PC-3 (cell line): ENCODE data around the gene GDF2. TPM values are rescaled to one million over a fixed set of nuclear protein-coding genes. Genes with fewer than 3 reads are reported as not detected.

Experiments
- ATAC-seq: fragments of 200-7000 bp; cut with Tn5 transposase; 2 replicates; pipeline ENCODE4 v1.9.1; 2020; ENCODE audit warnings: mild to moderate bottlenecking, moderate library complexity
- BruUV-seq: library from RNA; stranded (reverse); fragments of 400-500 nt; replicated peaks from 2 replicates; lab custom pipeline; 2021; lab: Mats Ljungman, UMichigan
- CTCF ChIA-PET: fragments of 300-600 bp; sonication (Branson Sonifier 250); formaldehyde crosslinking; loops from one replicate; lab custom pipeline; 2022; ENCODE audit warnings: antibody characterized with exemption; lab: Charles Lee
- POLR2A ChIA-PET: fragments of 300-600 bp; sonication (Branson Sonifier 250); formaldehyde crosslinking; loops from one replicate; lab custom pipeline; 2022; ENCODE audit warnings: antibody characterized with exemption; ENCODE audit not compliant: unreplicated experiment; lab: Charles Lee
- DNase-seq: peaks from one replicate; pipeline ENCODE4 v3.0.0-alpha.2; 2015
- H2AFZ ChIP-seq: fragments of 300-600 bp; sonication (generic); 2 replicates; pipeline ENCODE4 v1.6.0; 2016; ENCODE audit warnings: antibody characterized with exemption, low read length
- H3F3A ChIP-seq: fragments of 300-600 bp; sonication (generic); one replicate; pipeline ENCODE4 v1.6.0; 2017; ENCODE audit warnings: antibody characterized with exemption, low read length, control low read depth, mild to moderate bottlenecking; ENCODE audit not compliant: unreplicated experiment
- H3K27ac ChIP-seq: fragments of 300-600 bp; sonication (generic); 2 replicates; pipeline ENCODE4 v1.5.1; 2016; ENCODE audit warnings: mild to moderate bottlenecking, low read length
- H3K27me3 ChIP-seq: fragments of 300-600 bp; sonication (generic); 2 replicates; pipeline ENCODE4 v1.6.1; 2016; ENCODE audit warnings: low read length, mixed read lengths
- H3K36me3 ChIP-seq: fragments of 300-600 bp; sonication (generic); 2 replicates; pipeline ENCODE4 v1.6.1; 2016; ENCODE audit warnings: low read depth, mixed run types, low read length, mixed read lengths
- H3K4me1 ChIP-seq: fragments of 300-600 bp; sonication (generic); 2 replicates; pipeline ENCODE4 v1.5.1; 2016; ENCODE audit warnings: low read length; ENCODE audit not compliant: insufficient read depth
- H3K4me2 ChIP-seq: fragments of 300-600 bp; sonication (generic); 2 replicates; pipeline ENCODE4 v1.6.0; 2016; ENCODE audit warnings: low read length
- H3K4me3 ChIP-seq: fragments of 300-600 bp; sonication (generic); 2 replicates; pipeline ENCODE4 v1.5.1; 2016; ENCODE audit warnings: mild to moderate bottlenecking, low read length, mixed read lengths
- H3K79me2 ChIP-seq: fragments of 300-600 bp; sonication (generic); 2 replicates; pipeline ENCODE4 v1.6.1; 2017; ENCODE audit warnings: low read length, mixed read lengths
- H3K9ac ChIP-seq: fragments of 300-600 bp; sonication (generic); 2 replicates; pipeline ENCODE4 v1.6.0; 2016; ENCODE audit warnings: mild to moderate bottlenecking, low read length
- H3K9me2 ChIP-seq: fragments of 300-600 bp; sonication (generic); replicated peaks from 2 replicates; pipeline ENCODE4 v1.6.1; 2016; ENCODE audit warnings: mixed run types, low read length, mixed read lengths
- H3K9me3 ChIP-seq: fragments of 300-600 bp; sonication (generic); 2 replicates; pipeline ENCODE4 v1.6.1; 2016; ENCODE audit warnings: low read length, mixed read lengths
- H4K20me1 ChIP-seq: fragments of 300-600 bp; sonication (generic); 2 replicates; pipeline ENCODE4 v1.6.1; 2016; ENCODE audit warnings: low read length, mixed read lengths
- EZH2 ChIP-seq: fragments of 300-600 bp; sonication (generic); IDR thresholded peaks from one replicate; pipeline ENCODE4 v1.6.1; 2017; ENCODE audit warnings: antibody characterized with exemption, mild to moderate bottlenecking, low read length; ENCODE audit not compliant: unreplicated experiment
- EZH2phosphoT487 ChIP-seq: fragments of 300-600 bp; sonication (generic); IDR thresholded peaks from 2 replicates; pipeline ENCODE4 v1.6.1; 2018; ENCODE audit warnings: mild to moderate bottlenecking, antibody characterized with exemption, low read length, borderline replicate concordance
- intact Hi-C: fragments of 100-400 bp; cut with micrococcal nuclease; formaldehyde crosslinking; loops from 2 replicates; pipeline ENCODE4 v1.9.0; 2023
- total RNA-seq: library from RNA; depleted of rRNA; stranded (reverse); fragments of >200 nt; gene quantifications from 2 replicates; pipeline ENCODE4 v1.2.3, GENCODE V29; 2014
- TF ChIP-seq, protein P1 (sequence below): fragments of 300-600 bp; sonication (generic); conservative IDR thresholded peaks from 2 replicates; pipeline ENCODE4 v1.5.1; 2017; ENCODE audit warnings: antibody characterized with exemption, low read depth, mild to moderate bottlenecking, low read length

Gene GDF2
- total RNA-seq, 1 experiment from 2014 or later: not detected

DNA sequence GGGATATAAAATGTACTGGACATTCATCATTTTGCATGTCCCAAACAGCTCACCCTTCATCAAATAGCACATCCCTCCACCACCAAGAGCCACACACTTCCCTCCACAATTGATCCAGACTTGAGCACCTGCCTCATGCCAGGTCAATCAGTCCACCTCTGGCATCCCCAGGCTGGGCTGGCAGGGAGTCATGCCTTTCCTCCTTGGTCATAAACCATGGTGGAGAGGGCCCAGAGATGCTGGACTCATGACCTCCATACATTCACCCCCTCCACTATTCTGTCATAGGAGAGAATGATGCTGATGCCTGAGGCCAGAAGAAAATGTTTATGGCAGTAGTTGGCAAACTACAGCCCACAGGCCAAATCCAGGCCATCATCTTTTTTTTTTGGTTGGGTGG, 38.4 kb upstream of the GDF2 start:
- Histone ChIP-seq H4K20me1 (no peaks in the 10 kb centered on the region), H2AFZ (no peak overlapping the region), H3F3A (no peaks in the 10 kb centered on the region), H3K4me1 (no peaks in the 10 kb centered on the region), H3K79me2 (no peaks in the 10 kb centered on the region), H3K27ac (no peak overlapping the region), H3K9me3 (no peaks in the 10 kb centered on the region), H3K9me2 (no peaks in the 10 kb centered on the region), H3K36me3 (no peaks in the 10 kb centered on the region), H3K27me3 (peaks cover 8% of the 10 kb centered on the region; the same call in 1 of the 2 replicates), H3K4me3 (no peak overlapping the region), H3K9ac (no peak overlapping the region), H3K4me2 (no peak overlapping the region)
- TF ChIP-seq EZH2phosphoT487 (no peak), EZH2 (no peak)
- TF ChIP-seq, protein P1, sequence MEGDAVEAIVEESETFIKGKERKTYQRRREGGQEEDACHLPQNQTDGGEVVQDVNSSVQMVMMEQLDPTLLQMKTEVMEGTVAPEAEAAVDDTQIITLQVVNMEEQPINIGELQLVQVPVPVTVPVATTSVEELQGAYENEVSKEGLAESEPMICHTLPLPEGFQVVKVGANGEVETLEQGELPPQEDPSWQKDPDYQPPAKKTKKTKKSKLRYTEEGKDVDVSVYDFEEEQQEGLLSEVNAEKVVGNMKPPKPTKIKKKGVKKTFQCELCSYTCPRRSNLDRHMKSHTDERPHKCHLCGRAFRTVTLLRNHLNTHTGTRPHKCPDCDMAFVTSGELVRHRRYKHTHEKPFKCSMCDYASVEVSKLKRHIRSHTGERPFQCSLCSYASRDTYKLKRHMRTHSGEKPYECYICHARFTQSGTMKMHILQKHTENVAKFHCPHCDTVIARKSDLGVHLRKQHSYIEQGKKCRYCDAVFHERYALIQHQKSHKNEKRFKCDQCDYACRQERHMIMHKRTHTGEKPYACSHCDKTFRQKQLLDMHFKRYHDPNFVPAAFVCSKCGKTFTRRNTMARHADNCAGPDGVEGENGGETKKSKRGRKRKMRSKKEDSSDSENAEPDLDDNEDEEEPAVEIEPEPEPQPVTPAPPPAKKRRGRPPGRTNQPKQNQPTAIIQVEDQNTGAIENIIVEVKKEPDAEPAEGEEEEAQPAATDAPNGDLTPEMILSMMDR: no peak
- intact Hi-C loops: no loop called here
- DNase-seq: no peak
- no peak for ATAC-seq
- no TSS peak for BruUV-seq
- CTCF ChIA-PET: no interaction called here
- POLR2A ChIA-PET: no interaction called here

DNA sequence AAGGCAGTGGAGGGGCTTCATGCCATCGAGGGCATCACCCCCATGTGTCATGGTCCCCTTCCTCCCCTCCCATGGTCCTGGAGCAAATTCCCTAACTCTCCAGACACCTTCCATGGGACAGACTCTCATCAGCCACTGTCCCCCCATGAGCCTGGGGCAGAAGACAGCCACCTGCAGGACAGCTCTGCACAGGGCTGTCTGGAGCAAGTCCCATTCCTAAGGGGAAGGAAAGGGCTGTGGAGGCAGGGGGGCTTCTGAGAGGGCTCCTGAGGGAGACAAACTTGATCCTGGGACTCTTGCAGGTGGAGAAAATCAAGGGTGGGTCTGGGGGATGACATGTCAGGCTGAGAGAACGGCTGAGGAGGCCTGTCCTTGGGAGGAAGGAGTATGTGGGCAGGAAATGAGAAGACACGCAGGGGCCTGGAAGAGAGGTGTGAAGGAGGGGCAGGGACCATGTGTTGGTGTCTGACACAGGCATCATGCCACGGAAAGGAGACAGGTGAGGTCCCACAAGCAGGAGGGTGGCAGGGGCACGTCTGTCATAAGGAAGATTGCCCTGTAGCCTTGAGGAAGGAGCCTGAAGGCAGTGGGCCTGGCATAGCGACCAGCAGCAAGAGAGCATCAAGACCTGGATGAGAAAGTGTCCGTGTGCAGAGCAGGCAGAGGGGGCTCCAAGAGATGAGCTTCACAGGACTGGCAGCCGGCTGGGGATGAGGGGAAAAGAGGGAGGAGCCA, 36.7 kb upstream of the GDF2 start:
- no peaks in the 10 kb centered on the region for H3K79me2 ChIP-seq
- DNase-seq: no peak
- no peaks in the 10 kb centered on the region for H3F3A ChIP-seq
- ChIA-PET CTCF (no interaction called here), POLR2A (interaction anchor here (0.7 kb wide), 1 partner anchor 57 kb away, joined by 3 read pairs; no protein-coding TSS in a partner anchor)
- no peak overlapping the region for H2AFZ ChIP-seq
- no peak for ATAC-seq
- H3K9me3 ChIP-seq: no peaks in the 10 kb centered on the region
- no TSS peak for BruUV-seq
- no peak overlapping the region for H3K27ac ChIP-seq
- H3K9me2 ChIP-seq: no peaks in the 10 kb centered on the region
- intact Hi-C loops: no loop called here
- H3K27me3 ChIP-seq: peaks cover 15% of the 10 kb centered on the region; the same call in 1 of the 2 replicates
- H3K4me3 ChIP-seq: no peak overlapping the region
- H3K4me1 ChIP-seq: no peaks in the 10 kb centered on the region
- TF ChIP-seq EZH2 (no peak), EZH2phosphoT487 (no peak)
- TF ChIP-seq, protein P1: no peak
- no peaks in the 10 kb centered on the region for H3K36me3 ChIP-seq
- H4K20me1 ChIP-seq: no peaks in the 10 kb centered on the region
- H3K4me2 ChIP-seq: no peak overlapping the region
- no peak overlapping the region for H3K9ac ChIP-seq

DNA sequence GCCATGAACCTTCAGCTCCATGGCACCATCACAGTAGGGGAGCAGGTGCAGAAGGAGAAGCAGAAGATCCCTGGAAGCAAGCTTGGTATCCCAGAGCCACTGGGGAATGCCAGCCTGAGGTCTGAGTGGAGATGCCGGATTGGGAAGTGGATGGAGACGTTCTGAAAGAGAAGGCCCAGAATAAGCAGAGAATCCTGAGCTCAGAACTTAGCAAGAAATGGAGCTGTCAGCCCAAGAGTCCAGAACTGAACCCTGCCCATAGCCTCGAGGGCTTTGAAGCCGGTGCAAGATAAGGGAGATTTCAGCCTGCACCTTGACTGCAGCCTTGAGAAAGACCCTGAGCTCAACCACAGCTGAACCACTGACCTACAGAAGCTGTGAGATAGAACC, 36.1 kb upstream of the GDF2 start:
- intact Hi-C loops: no loop called here
- Histone ChIP-seq H3K36me3 (no peaks in the 10 kb centered on the region), H3K9ac (no peak overlapping the region), H4K20me1 (no peaks in the 10 kb centered on the region), H3K79me2 (no peaks in the 10 kb centered on the region), H2AFZ (no peak overlapping the region), H3K27ac (no peak overlapping the region), H3K4me2 (no peak overlapping the region), H3K27me3 (peaks cover 15% of the 10 kb centered on the region; the same call in 1 of the 2 replicates), H3F3A (no peaks in the 10 kb centered on the region), H3K4me3 (no peak overlapping the region), H3K9me3 (no peaks in the 10 kb centered on the region), H3K4me1 (no peaks in the 10 kb centered on the region), H3K9me2 (no peaks in the 10 kb centered on the region)
- no peak for ATAC-seq
- TF ChIP-seq, protein P1: no peak
- TF ChIP-seq EZH2: no peak
- no peak for TF ChIP-seq EZH2phosphoT487
- no peak for DNase-seq
- BruUV-seq: no TSS peak
- CTCF ChIA-PET: no interaction called here
- POLR2A ChIA-PET: no interaction called here
